Head of caudate nucleus (tissue), 42 donors: Measurements from ENCODE around the gene TSPAN17.
"Not testable (repeated sequence)": the region's sequence is repeated elsewhere in the genome, so short reads cannot be mapped to it uniquely, and the experiment has no call there.

Experiments used
- DNase-seq, 42 donors: peaks; one replicate each; pipeline versions ENCODE4 v3.0.0 to v3.0.0-alpha.2; 2020 to 2021; ENCODE audit warnings: mixed read lengths in 7 of 42
- intact Hi-C: fragments of 100-400 bp; cut with DNase I; formaldehyde crosslinking; loops from one replicate; pipeline ENCODE4 v1.15.0; 2022

TSPAN17 gene, protein sequence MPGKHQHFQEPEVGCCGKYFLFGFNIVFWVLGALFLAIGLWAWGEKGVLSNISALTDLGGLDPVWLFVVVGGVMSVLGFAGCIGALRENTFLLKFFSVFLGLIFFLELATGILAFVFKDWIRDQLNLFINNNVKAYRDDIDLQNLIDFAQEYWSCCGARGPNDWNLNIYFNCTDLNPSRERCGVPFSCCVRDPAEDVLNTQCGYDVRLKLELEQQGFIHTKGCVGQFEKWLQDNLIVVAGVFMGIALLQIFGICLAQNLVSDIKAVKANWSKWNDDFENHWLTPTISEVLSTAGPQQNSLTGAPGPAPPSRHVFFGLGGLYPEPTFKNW

DNA sequence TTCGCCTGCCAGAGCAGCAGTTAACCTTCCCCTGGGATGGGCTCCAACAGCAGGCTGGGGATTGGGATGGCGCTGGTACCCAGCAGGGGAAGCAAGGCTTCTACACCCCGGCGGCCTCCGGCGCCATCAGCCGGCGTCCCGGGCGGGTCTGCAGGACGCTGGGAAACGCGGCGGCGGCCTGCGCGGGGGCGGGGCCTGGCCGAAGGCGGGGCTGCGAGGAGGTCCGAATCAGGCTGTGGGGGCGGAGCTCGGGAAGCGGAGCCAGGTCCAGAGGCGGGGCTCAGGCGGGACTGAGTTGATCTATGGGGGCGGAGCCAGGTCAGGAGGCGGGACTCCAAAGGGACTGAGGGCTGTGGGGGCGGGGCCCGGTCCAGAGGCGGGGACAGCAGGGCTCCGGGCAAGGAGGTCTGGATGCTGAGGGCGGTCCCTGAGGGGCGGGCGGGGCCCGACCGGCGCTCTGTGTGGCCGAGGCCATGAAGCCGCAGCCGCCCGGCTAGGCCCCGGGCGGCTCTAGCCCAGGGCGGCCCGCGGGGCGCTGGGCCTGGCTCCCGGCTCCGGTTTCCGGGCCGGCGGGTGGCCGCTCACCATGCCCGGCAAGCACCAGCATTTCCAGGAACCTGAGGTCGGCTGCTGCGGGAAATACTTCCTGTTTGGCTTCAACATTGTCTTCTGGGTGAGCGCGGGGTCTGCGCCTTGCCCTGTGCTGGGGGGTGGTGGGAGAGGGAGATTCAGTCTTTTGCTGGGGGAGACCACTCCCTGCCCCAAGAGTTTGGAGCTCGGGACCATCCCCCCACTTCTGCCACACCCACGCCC is at the start of gene TSPAN17:
Gene TSPAN17 (plus strand): TSS at position 455 of the 813 bp plus-strand sequence. CDS start 132 bp downstream, at position 587.
- peak; percentile 99 to 100 (median 100) for DNase-seq
- intact Hi-C loops: no loop called here

DNA sequence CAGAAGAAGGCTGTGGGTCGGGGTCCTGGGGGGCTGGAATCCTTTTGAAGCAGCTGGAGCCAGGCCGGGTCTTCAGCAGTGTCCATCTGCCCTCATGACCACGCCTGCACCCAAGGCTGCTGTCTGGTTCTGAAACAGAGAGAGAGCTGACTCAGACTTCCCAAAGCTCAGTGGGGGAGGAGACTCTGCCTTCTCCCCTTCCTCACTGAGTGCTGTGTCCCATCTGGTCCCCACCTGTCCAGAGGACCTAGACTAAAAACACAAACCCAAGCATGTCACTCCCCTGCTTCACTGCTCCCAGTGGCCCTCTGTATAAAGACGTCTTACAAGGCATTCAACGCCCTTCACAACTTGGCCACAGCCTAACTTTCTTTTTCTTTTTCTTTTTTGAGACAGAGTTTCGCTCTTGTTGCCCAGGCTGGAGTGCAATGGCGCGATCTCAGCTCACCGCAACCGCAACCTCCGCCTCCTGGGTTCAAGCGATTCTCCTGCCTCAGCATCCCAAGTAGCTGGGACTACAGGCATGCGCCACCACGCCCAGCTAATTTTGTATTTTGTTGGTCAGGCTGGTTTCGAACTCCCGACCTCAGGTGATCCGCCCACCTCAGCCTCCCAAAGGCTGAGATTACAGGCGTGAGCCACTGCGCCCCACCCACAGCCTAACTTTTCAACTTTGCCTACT is 47.4 kb upstream of the TSPAN17 start:
- DNase-seq, intact Hi-C loops: not testable (repeated sequence)

DNA sequence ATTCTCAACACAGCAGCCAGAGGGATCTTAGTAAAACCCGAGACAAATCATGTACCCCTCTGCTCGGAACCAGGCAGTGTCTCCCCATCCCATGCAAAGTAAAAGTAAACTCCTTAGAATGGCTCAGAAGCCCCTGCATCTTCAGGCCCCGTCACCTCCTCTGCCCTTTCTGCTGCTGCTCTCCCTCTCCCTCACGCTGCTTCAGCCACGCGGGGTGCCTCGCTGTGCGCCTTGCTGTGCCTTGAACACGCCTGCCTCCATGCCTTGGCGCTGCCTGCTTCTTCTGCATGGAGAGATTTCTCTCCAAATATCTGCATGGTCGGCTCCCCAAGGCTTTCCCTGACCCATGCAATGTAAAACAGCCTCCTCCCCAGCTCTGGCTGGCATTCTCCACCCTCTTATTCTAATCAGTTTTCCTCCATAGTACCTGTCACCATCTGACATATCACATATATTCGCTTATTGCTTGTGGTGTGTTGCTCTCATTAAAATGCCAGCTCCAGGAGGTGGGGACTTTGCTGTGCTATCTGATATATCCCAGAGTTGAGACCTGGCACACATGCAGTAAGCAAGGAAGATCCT is 45.3 kb upstream of the TSPAN17 start:
- intact Hi-C loops: no loop called here
- DNase-seq: no peak

DNA sequence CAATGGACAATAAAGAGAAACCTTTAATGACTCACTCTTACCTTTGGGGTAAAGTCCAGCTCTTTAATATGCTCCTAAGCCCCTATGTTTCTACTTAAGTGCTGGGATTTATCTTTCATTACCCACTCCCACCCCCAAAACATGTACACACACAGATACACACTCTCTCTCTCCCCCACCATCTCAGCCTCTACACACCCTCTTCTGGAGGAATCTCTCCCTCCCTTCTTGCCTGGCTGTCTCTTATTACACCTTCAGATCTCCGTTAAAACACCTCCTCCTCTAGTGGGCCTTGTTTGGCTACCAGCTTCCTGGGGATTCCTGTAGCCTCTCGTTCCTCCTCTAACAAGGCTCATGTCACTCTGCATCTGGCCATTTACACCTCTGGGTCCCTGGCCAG is 44.2 kb upstream of the TSPAN17 start:
- no peak for DNase-seq
- intact Hi-C loops: no loop called here

DNA sequence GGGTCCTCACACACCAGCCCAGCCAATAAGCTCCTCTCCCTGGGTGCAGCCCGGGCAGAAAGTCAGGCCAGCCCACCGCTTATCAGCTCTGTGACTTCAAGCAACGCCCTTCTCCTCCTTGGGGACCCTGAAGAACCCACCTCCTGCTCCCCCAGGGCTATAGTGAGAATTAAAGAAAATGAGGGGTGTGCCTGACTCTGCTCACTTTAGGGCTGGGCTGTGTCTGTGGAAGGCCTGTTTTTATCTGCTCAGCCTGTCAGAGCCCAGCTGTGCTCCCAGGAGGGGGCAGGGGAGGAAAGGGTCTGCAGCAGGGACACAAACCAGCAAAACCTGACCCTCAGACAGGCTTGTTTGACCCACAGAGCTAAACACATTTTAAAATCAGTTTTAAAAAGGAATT is 41.3 kb upstream of the TSPAN17 start:
- no peak for DNase-seq
- intact Hi-C loops: no loop called here

DNA sequence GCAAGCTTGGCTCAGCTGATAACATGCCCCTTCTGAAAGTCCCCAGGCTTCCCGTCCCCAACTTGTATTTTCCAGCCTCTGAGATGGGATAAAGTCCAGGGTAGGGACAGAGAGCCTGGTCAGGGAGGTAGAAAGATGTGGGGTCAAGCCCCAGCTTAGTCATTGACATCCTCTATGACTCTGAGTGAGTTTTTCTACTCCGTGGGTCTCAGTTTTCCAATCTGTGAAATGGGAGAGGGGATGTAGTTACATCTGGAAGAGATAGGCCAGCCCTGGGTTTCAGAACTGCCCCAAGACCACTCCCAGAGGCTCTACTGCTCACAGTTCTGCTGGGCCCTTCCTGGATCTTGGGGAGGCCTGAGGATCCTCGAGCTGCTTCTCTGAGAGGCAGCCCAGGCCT is 40.4 kb upstream of the TSPAN17 start:
- intact Hi-C loops: no loop called here
- no peak for DNase-seq

DNA sequence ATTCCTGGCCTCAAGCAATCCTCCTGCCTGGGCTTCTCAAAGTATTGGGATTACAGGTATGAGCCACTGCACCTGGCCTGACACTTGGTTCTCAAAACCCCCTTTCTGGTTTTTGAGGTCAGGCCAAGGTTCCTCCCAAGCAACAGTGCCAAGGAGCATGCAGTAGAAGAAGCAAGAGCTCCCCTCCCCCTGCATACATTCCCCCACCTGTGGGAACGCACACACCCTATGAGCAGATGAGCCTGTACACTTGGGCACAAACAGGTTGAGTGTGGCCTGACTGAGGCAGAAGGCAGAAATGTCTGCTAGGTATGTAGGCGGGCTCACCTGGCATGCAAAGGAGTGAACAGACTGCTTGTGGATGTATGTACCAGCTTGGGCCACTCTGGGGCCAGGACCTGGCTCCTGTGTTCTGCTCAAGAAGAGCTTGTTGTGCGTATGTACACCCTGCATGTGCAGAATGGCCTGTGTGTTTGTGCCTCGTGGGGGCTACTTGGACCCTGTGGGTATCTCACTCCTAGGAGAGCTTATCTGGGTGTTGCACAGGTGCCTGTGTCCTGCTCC is 39.1 kb upstream of the TSPAN17 start:
- intact Hi-C loops: no loop called here
- DNase-seq: no peak

DNA sequence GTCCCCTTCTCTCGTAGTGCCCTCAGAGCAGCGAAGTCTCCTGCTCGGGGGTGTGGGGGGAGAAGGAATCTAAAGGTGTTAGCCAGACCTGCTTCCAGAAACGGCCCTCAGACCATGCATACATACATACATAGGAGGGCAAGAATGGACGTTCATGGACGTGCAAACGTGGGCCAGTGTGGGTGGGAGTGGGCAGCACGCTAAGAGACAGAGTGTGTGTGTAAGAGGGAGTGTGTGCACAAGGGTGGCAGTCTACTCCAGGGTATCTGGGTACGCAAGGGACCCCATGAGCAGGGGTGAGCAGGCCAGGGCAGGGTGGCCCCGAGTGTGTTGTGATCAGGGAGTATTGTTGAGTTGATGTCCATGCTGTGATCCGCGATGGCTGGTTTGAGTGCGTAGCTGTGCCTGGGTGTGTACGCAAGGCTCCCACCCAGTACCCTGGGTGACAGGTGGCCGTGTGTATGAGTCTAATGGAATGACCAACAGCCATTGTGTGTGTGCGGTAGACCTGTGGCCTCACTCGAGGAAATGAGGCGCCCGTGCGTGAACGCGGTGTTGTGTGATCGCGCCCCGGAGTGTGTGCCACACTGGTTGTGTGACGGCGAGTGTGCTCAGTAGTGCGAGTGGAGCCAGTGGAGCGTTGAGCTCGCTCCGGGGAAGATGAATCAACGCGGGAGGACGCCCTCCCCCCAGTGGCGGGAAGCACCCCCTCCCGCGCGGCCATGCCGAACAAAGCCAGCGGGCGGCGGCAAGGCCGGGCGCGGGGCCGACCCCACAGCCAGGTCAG is 38.2 kb upstream of the TSPAN17 start:
- intact Hi-C loops: no loop called here
- DNase-seq: peak in 20 of 42 donors; percentile 14 to 65 (median 40)

DNA sequence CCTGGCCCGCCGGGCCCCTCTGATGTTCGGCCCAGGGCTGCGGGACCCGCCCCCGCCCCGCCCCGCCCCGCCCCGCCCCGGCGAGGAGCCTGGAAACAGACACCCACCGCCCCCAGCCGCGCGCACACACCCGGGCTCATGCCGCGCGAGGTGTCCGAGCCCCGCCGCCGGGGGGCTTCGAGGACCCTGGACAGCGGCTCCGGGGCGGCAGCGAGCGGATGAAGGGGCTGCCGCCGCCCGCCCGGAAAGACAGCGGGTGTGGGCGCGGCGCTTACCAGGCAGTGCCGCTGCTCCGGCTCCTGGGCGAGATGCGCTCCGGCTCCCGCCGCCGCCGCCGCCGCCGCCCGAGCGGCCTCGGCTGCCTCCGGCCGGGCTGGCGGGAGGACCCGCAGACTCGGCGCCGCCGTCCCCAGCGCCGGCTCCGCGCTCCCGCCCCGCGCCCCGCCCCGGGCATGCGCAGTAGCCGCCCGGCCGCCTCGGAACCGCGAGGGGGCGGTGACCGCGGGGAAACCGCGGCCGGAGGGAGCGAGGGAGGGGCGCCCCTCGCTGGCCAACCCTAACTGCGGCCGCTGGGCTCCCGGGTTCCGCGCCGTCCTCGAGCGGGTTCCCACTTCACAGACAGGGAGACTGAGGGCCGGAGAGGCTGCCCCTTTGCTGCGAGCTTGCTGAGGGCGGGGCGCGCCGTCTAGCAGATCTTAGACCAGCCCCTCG is 37.4 kb upstream of the TSPAN17 start, which contains the start of gene GPRIN1:
Gene GPRIN1 (minus strand): TSS at position 433 of the 711 bp plus-strand sequence. CDS start 10,322 bp downstream, outside the sequence.
- intact Hi-C loops: no loop called here
- peak in 36 of 42 donors; percentile 28 to 86 (median 62) for DNase-seq

DNA sequence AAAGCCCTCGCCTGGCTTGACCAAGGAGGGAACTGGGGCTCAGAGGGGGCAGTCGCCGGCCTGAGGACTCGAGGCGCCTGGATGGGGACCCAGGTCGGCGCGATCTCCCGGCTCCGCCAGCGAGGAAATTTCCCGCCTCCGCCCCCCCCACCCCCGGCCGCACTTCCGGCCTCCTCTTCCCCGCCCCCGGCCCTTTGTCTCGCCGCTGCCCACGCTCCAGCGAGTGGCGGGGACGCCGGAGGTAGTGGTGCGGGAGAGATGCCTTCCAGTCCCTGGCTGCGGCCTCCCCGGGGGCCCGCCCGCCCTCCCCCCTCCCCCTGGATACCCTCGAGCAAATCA is 36.9 kb upstream of the TSPAN17 start:
- intact Hi-C loops: no loop called here
- no peak for DNase-seq

DNA sequence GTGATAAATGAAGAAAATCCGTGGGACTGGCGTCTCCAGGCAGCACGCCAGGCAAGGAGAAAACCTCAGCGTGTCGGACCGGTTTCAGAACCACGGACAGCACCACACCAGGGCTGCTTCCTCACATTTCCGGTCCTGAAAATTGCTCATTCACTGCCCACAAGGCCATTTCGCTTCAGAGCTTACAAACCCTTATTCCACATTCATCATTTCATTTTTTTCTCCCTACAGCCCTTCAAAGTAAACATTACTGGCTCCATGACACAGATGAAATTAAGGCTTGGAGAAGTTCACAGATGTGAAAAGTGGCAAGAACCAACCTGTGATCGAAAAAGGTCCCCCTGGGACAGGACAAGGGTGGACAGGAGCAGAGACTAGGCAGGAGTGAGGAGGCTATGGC is 35.8 kb upstream of the TSPAN17 start:
- peak in 37 of 42 donors; percentile 23 to 84 (median 54) for DNase-seq
- intact Hi-C loops: no loop called here

DNA sequence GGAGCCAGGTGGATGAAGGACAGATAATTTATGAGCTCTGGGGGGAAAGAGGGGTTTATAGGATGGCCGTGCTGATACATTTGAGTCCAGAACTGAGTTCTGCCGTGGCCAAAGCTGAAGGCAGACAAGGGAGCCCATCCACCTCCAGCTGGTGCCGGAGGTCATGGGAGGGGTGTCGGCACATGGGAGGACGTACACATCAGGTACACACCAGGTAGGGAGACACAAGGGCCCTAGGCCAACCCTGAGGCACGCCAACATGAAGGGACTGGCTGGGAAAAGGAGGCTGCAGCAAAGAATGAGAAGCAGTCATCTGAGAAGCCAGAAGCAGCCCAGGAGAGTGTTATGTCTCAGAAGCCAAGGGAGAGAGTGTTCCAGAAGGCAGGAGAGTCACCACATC is 35.3 kb upstream of the TSPAN17 start:
- no peak for DNase-seq
- intact Hi-C loops: no loop called here

DNA sequence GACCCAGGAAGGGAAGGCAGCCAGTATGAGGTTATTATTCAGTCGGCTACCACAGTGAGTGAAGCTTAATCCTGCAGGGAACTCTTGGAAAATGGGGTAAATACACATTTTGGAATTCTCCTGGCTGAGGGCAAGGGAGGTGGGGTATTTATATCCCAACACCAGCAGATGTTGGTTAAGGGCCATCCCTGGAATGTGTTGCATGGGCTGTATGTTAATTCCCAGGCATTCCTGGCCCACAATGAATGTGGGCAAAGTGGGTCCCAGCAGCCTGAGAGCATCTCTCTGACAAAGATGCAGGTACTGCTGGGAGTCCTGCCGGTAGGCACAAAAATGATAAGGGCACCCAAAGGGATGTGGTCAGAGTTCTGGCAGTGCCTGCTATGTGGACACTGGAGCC is 34.4 kb upstream of the TSPAN17 start:
- no peak for DNase-seq
- intact Hi-C loops: no loop called here

DNA sequence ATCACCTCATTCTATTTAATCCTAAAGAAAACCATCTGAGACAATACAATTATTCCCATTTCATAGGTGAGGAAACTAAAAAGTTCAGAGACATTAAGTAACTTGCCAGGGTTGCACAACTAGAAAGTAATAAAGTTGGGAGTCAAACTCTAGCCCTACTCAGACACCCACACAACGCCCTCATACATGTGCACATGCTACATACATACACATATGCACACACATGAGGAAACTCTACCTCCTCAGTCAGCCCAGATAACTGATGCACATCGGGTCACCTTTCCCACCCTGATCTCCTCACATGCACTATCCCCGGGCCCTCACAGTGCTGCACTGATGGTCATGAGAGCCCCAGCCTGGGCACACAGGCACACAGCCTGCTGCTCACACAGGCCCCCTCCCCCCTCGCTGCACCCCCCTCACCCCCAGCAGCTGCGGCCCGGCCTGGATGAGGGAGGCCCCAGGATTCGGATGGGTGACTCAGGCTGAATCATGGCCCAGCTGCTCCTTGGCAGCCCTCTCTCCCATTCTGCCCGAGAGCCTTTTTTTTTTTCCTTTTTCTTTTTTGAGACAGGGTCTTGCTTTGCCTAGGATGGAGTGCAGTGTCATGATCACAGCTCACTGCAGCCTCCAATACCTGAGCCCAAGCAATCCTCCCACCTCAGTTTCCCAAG is 32.3 kb upstream of the TSPAN17 start:
- intact Hi-C loops: no loop called here
- peak in 1 of 42 donors; percentile 30 for DNase-seq

DNA sequence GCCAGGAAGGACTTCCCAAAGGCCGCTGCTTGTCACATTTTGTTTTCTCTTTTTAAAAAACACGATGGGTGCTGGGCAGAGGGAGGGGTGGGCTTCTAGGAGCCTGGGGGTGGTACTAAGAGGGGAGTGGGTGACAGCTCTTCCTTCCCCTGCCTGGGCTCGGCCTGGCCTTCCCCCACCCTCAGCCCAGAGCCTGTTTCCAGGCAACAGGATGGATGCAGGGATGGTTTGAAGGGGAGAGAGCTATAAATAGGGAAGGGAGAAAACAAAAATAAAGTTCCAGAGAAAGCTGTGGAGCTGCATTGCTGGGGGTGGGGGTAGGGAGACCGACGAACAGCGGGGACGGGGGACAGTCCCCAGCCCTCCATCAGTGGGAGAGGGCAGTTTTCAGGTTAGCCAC is 30.8 kb upstream of the TSPAN17 start:
- no peak for DNase-seq
- intact Hi-C loops: no loop called here

DNA sequence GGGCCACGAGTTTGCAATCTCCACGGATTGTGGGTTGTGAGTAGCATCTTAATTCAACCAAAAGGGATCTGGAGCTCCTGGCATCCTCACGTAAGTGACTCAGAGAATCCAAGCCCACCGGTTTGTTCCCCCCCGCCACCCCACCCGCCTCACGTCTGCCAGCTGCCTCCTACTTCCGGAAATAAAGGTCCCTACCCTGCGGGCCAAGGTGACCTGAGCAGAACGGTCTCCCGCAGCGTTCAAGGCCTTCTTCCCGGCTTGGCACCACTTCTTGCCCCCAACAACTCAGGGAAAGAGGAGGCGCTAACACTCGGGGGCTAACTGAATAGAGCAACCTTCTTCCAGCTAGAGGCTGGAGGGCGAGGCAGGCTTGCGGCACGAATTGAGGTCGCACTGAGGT is 28.5 kb upstream of the TSPAN17 start:
- intact Hi-C loops: no loop called here
- no peak for DNase-seq

DNA sequence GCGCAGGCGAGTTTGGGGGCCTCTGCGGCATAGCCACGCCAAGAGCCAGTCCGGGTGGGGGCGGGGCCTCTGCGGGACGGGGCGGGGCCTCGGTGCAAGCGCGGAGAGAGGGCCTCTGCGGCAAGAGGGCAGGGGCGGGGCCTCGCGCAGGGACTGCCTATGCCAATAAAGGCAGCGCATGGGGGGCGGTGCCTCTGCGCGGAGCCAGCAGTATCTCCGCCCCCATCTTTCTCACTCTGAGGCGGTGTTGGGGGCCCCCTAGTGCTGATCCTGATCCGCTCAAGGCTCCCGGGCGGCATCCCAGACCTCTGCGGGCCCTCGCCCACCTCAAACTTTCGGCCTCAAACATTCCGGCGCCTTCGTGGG is 28.1 kb upstream of the TSPAN17 start:
- intact Hi-C loops: no loop called here
- peak; percentile 70 to 97 (median 89) for DNase-seq
